Breast epithelium (tissue), 3 donors: ENCODE measurements around the gene RRM1.

Experiments
- POLR2A ChIP-seq: fragments of 450-650 bp; IDR thresholded peaks from one replicate; pipeline ENCODE4 v1.6.1; 2016; ENCODE audit warnings: antibody characterized with exemption, mild to moderate bottlenecking, moderate library complexity
- POLR2AphosphoS5 ChIP-seq, 3 donors: sonication (generic); formaldehyde crosslinking; IDR thresholded peaks; one replicate each; pipeline ENCODE4 v1.6.1; 2017; ENCODE audit warnings: antibody characterized with exemption in 3 of 3
- TF ChIP-seq, protein P1 (sequence below), 3 donors: fragments of 450-650 bp; IDR thresholded peaks; one replicate each; pipeline ENCODE4 v1.5.1; 2016 to 2017; ENCODE audit warnings: antibody characterized with exemption in 3 of 3, mild to moderate bottlenecking in 3 of 3, moderate library complexity in 3 of 3

DNA sequence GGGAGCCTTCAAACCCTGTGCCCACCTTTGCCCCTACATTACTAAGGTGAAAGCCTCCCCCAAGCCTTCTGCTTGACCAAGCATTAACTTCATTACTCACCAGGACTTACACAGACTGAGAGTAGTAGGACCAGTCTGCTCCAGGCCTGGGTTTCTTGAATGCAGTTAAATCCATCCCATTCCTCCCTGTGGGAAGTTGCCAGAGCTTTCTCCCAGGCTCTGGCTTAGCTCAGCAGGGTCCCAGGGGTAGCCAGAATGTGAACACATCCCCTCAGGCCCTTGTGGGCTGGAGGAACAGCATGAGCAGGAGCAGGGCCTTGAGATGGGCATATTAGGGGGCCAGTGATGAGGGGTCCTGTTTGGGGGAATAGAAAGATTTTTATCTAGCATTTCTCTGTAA is 59.9 kb downstream of the RRM1 start:
- TF ChIP-seq POLR2AphosphoS5 (IDR thresholded peaks at IDR 0.05) (no peak), POLR2A (no peak)
- TF ChIP-seq, protein P1, sequence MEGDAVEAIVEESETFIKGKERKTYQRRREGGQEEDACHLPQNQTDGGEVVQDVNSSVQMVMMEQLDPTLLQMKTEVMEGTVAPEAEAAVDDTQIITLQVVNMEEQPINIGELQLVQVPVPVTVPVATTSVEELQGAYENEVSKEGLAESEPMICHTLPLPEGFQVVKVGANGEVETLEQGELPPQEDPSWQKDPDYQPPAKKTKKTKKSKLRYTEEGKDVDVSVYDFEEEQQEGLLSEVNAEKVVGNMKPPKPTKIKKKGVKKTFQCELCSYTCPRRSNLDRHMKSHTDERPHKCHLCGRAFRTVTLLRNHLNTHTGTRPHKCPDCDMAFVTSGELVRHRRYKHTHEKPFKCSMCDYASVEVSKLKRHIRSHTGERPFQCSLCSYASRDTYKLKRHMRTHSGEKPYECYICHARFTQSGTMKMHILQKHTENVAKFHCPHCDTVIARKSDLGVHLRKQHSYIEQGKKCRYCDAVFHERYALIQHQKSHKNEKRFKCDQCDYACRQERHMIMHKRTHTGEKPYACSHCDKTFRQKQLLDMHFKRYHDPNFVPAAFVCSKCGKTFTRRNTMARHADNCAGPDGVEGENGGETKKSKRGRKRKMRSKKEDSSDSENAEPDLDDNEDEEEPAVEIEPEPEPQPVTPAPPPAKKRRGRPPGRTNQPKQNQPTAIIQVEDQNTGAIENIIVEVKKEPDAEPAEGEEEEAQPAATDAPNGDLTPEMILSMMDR (IDR thresholded peaks at IDR 0.05) = no peak
